Calu3 (cell line): ENCODE data around the gene OPCML. TPM values are rescaled to one million over a fixed set of nuclear protein-coding genes. Genes with fewer than 3 reads are reported as not detected.

ENCODE experiments used
- BruUV-seq: library from RNA; stranded (reverse); fragments of 400-500 nt; replicated peaks from 2 replicates; lab custom pipeline; 2021; lab: Mats Ljungman, UMichigan
- CTCF ChIA-PET: fragments of 300-600 bp; sonication (Branson Sonifier 250); formaldehyde crosslinking; loops from one replicate; lab custom pipeline; 2022; ENCODE audit warnings: antibody characterized with exemption; lab: Charles Lee
- DNase-seq: peaks from one replicate; pipeline ENCODE4 v3.0.0; 2022
- H3K27ac Mint-ChIP-seq: one replicate; pipeline ENCODE4 v1.8.0; 2022; ENCODE audit warnings: mixed read lengths; ENCODE audit not compliant: unreplicated experiment
- H3K27me3 Mint-ChIP-seq: one replicate; pipeline ENCODE4 v1.8.0; 2022; ENCODE audit warnings: mixed read lengths; ENCODE audit not compliant: unreplicated experiment
- H3K36me3 Mint-ChIP-seq: one replicate; pipeline ENCODE4 v1.8.0; 2022; ENCODE audit warnings: mild to moderate bottlenecking, moderate library complexity, mixed read lengths; ENCODE audit not compliant: insufficient read depth, unreplicated experiment
- H3K4me1 Mint-ChIP-seq: one replicate; pipeline ENCODE4 v1.8.0; 2022; ENCODE audit warnings: mild to moderate bottlenecking, low read depth, mixed read lengths; ENCODE audit not compliant: unreplicated experiment
- H3K4me3 Mint-ChIP-seq: one replicate; pipeline ENCODE4 v1.8.0; 2022; ENCODE audit warnings: mild to moderate bottlenecking, low read depth, moderate library complexity, mixed read lengths; ENCODE audit not compliant: unreplicated experiment
- H3K9me3 Mint-ChIP-seq: one replicate; pipeline ENCODE4 v1.8.0; 2022; ENCODE audit warnings: low read depth, mixed read lengths; ENCODE audit not compliant: unreplicated experiment
- CTCF ChIP-seq: fragments of 200-600 bp; IDR thresholded peaks from one replicate; pipeline ENCODE4 v1.8.0; 2022; ENCODE audit warnings: antibody characterized with exemption; ENCODE audit not compliant: unreplicated experiment
- intact Hi-C: fragments of 100-400 bp; cut with micrococcal nuclease; formaldehyde crosslinking; loops from one replicate; pipeline ENCODE4 v1.10.0; 2022; ENCODE audit not compliant: unreplicated experiment
- total RNA-seq: library from RNA; stranded (reverse); gene quantifications from 2 replicates; pipeline ENCODE4 v1.2.3, GENCODE V29; 2022

Gene OPCML
- total RNA-seq, 1 experiment from 2014 or later: not detected

DNA sequence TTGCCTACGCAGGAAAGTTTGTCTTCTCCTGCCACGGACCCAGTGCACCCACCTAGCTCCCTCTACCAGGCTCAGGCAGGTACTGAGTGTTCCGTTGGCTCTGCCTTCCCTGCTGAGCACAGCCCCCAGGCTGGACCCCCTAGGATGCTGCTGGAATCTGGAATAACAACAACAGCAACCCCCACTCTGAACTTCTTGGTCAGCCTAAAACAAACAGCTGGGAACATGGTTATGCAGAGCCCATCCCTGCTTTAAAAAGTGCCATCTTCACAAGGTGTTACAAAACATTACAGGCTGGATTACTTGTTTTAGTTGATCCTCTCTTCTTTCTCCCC is 1.8 kb downstream of the OPCML start:
- H3K27me3 Mint-ChIP-seq: no peaks in the 10 kb centered on the region
- H3K4me1 Mint-ChIP-seq: no peaks in the 10 kb centered on the region
- DNase-seq: no peak

GRCh38 chr11:133529807-133530500 is 2.3 kb downstream of the OPCML start:
- Mint-ChIP-seq H3K4me1 (no peaks in the 10 kb centered on the region), H3K4me3 (no peak overlapping the region), H3K9me3 (peaks cover 16% of the 10 kb centered on the region), H3K36me3 (no peaks in the 10 kb centered on the region), H3K27ac (no peak overlapping the region), H3K27me3 (no peaks in the 10 kb centered on the region)
- no TSS peak for BruUV-seq
- DNase-seq: no peak
- intact Hi-C loops: no loop called here
- CTCF ChIA-PET: no interaction called here
- TF ChIP-seq CTCF: no peak

More for the DNA sequence above, 1.8 kb downstream of the OPCML start:
- BruUV-seq: no TSS peak
- Mint-ChIP-seq H3K9me3 (peaks cover 15% of the 10 kb centered on the region), H3K4me3 (no peak overlapping the region), H3K36me3 (no peaks in the 10 kb centered on the region), H3K27ac (no peak overlapping the region)
- CTCF ChIA-PET: no interaction called here
- no peak for TF ChIP-seq CTCF
- intact Hi-C loops: no loop called here

DNA sequence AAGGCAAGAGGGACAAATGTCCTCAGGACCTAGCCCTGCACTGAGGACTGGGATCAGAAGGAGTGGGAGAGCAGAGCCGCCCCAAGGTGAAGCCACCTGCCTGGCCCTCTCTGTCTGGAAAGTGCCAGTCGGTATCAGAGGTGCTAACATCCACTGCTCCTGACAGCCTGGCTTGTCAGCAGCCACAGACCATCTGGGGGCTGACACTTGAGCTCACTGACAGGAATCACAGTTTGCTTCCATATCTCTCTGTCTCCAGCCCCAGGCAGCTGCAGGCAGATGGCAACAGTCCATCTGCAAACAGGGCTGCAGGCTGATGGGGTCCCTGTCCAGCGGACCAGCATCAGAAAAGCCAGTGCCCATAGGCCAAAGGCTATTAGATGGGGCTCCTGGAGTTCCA is 5.5 kb downstream of the OPCML start:
- no TSS peak for BruUV-seq
- intact Hi-C loops: no loop called here
- Mint-ChIP-seq H3K4me3 (no peak overlapping the region), H3K27ac (no peak overlapping the region), H3K9me3 (peaks cover 11% of the 10 kb centered on the region), H3K36me3 (no peaks in the 10 kb centered on the region), H3K4me1 (no peaks in the 10 kb centered on the region), H3K27me3 (no peaks in the 10 kb centered on the region)
- TF ChIP-seq CTCF: no peak
- CTCF ChIA-PET: no interaction called here
- DNase-seq: no peak

DNA sequence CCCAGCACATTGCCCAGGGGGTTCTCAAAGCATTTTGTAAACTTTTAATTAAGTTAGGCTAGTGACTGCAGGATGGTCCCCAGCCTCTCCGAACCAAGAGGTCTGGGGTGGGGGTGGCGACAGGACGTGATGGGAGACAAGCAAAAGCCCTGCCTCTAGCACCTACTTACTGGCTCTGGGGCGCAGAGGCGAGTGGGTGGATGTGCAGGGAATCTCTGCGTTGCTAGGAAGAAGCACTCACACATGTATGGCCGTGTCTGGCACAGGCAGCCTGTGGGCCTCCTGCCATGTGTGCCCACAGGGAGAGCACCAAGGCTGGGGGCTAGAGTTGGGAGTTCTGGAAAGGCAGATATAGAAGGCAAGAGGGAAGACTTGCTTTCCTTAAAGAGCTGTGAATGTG is 6.3 kb downstream of the OPCML start:
- H3K27ac Mint-ChIP-seq: no peak overlapping the region
- H3K4me1 Mint-ChIP-seq: no peaks in the 10 kb centered on the region
- DNase-seq: no peak
- intact Hi-C loops: no loop called here
- no peaks in the 10 kb centered on the region for H3K36me3 Mint-ChIP-seq
- no TSS peak for BruUV-seq
- H3K4me3 Mint-ChIP-seq: no peak overlapping the region
- no peak for TF ChIP-seq CTCF
- H3K27me3 Mint-ChIP-seq: no peaks in the 10 kb centered on the region
- H3K9me3 Mint-ChIP-seq: peaks cover 8% of the 10 kb centered on the region
- CTCF ChIA-PET: no interaction called here
